ENCODE results near the gene QRICH1. TPM values are rescaled to one million over a fixed set of nuclear protein-coding genes. Genes with fewer than 3 reads are reported as not detected.

The QRICH1 gene
- total and polyA plus RNA-seq, 2 of the 13 experiments (the other 11 are each of a cell fraction or from before 2014, with no cell fraction given): 52.6 to 102 TPM

GRCh38 chr3:49013738-49014660 lies 79.9 kb downstream of the QRICH1 start (continued):
- TF ChIP-seq CEBPZ (IDR thresholded peaks at IDR 0.05; ENCODE audit: low read length) (no peak), PATZ1 (CRISPR knock-in tag; IDR thresholded peaks at IDR 0.05) (peak; percentile 42; the same call in 1 of the 2 replicates), NFE2L2 (IDR thresholded peaks at IDR 0.05; ENCODE audit: low read length) (no peak), AGO2 (optimal IDR thresholded peaks at IDR 0.05; ENCODE audit: low read depth, low read length) (peak; percentile 76), PLSCR1 (CRISPR knock-in tag; IDR thresholded peaks at IDR 0.05; ENCODE audit: borderline replicate concordance) (no peak), ZBTB38 (CRISPR knock-in tag; IDR thresholded peaks at IDR 0.05) (no peak), ZNF343 (CRISPR knock-in tag; IDR thresholded peaks at IDR 0.05) (no peak), ZNF280B (CRISPR knock-in tag; IDR thresholded peaks at IDR 0.05; ENCODE audit: borderline replicate concordance) (no peak), ONECUT2 (CRISPR knock-in tag; IDR thresholded peaks at IDR 0.05) (no peak), PPARG (CRISPR knock-in tag; conservative IDR thresholded peaks at IDR 0.05) (no peak), XRCC5 (optimal IDR thresholded peaks at IDR 0.05; ENCODE audit: low read length) (peak; percentile 71), JUNB (CRISPR knock-in tag; IDR thresholded peaks at IDR 0.05; ENCODE audit: borderline replicate concordance) (no peak), CENPT (CRISPR knock-in tag; IDR thresholded peaks at IDR 0.05; ENCODE audit: low read depth) (no peak), KLF9 (CRISPR knock-in tag; IDR thresholded peaks at IDR 0.05; ENCODE audit: low read depth) (no peak), MIXL1 (CRISPR knock-in tag; IDR thresholded peaks at IDR 0.05) (no peak), ZFP36 (IDR thresholded peaks at IDR 0.05; ENCODE audit: borderline replicate concordance, low read depth, low read length, partially characterized antibody) (no peak), NFKB2 (CRISPR knock-in tag; IDR thresholded peaks at IDR 0.05; ENCODE audit: borderline replicate concordance) (peak; percentile 31; the same call in 1 of the 2 replicates), HNRNPUL1 (IDR thresholded peaks at IDR 0.05; ENCODE audit: low read depth, low read length) (no peak), SMAD9 (CRISPR knock-in tag; IDR thresholded peaks at IDR 0.05) (no peak), WIZ (CRISPR knock-in tag; IDR thresholded peaks at IDR 0.05) (no peak)

All from HepG2 (cell line).